PC-3 (cell line): ENCODE data around the gene B4GALT3. TPM values are rescaled to one million over a fixed set of nuclear protein-coding genes. Genes with fewer than 3 reads are reported as not detected.
A peak's percentile ranks its signal among the peaks of the same experiment; 100 is the strongest.

Experiments
- ATAC-seq: fragments of 200-7000 bp; cut with Tn5 transposase; 2 replicates; pipeline ENCODE4 v1.9.1; 2020; ENCODE audit warnings: mild to moderate bottlenecking, moderate library complexity
- BruUV-seq: library from RNA; stranded (reverse); fragments of 400-500 nt; replicated peaks from 2 replicates; lab custom pipeline; 2021; lab: Mats Ljungman, UMichigan
- CTCF ChIA-PET: fragments of 300-600 bp; sonication (Branson Sonifier 250); formaldehyde crosslinking; loops from one replicate; lab custom pipeline; 2022; ENCODE audit warnings: antibody characterized with exemption; lab: Charles Lee
- POLR2A ChIA-PET: fragments of 300-600 bp; sonication (Branson Sonifier 250); formaldehyde crosslinking; loops from one replicate; lab custom pipeline; 2022; ENCODE audit warnings: antibody characterized with exemption; ENCODE audit not compliant: unreplicated experiment; lab: Charles Lee
- DNase-seq: peaks from one replicate; pipeline ENCODE4 v3.0.0-alpha.2; 2015
- H2AFZ ChIP-seq: fragments of 300-600 bp; sonication (generic); 2 replicates; pipeline ENCODE4 v1.6.0; 2016; ENCODE audit warnings: antibody characterized with exemption, low read length
- H3F3A ChIP-seq: fragments of 300-600 bp; sonication (generic); one replicate; pipeline ENCODE4 v1.6.0; 2017; ENCODE audit warnings: antibody characterized with exemption, low read length, control low read depth, mild to moderate bottlenecking; ENCODE audit not compliant: unreplicated experiment
- H3K27ac ChIP-seq: fragments of 300-600 bp; sonication (generic); 2 replicates; pipeline ENCODE4 v1.5.1; 2016; ENCODE audit warnings: mild to moderate bottlenecking, low read length
- H3K27me3 ChIP-seq: fragments of 300-600 bp; sonication (generic); 2 replicates; pipeline ENCODE4 v1.6.1; 2016; ENCODE audit warnings: low read length, mixed read lengths
- H3K36me3 ChIP-seq: fragments of 300-600 bp; sonication (generic); 2 replicates; pipeline ENCODE4 v1.6.1; 2016; ENCODE audit warnings: low read depth, mixed run types, low read length, mixed read lengths
- H3K4me1 ChIP-seq: fragments of 300-600 bp; sonication (generic); 2 replicates; pipeline ENCODE4 v1.5.1; 2016; ENCODE audit warnings: low read length; ENCODE audit not compliant: insufficient read depth
- H3K4me2 ChIP-seq: fragments of 300-600 bp; sonication (generic); 2 replicates; pipeline ENCODE4 v1.6.0; 2016; ENCODE audit warnings: low read length
- H3K4me3 ChIP-seq: fragments of 300-600 bp; sonication (generic); 2 replicates; pipeline ENCODE4 v1.5.1; 2016; ENCODE audit warnings: mild to moderate bottlenecking, low read length, mixed read lengths
- H3K79me2 ChIP-seq: fragments of 300-600 bp; sonication (generic); 2 replicates; pipeline ENCODE4 v1.6.1; 2017; ENCODE audit warnings: low read length, mixed read lengths
- H3K9ac ChIP-seq: fragments of 300-600 bp; sonication (generic); 2 replicates; pipeline ENCODE4 v1.6.0; 2016; ENCODE audit warnings: mild to moderate bottlenecking, low read length
- H3K9me2 ChIP-seq: fragments of 300-600 bp; sonication (generic); replicated peaks from 2 replicates; pipeline ENCODE4 v1.6.1; 2016; ENCODE audit warnings: mixed run types, low read length, mixed read lengths
- H3K9me3 ChIP-seq: fragments of 300-600 bp; sonication (generic); 2 replicates; pipeline ENCODE4 v1.6.1; 2016; ENCODE audit warnings: low read length, mixed read lengths
- H4K20me1 ChIP-seq: fragments of 300-600 bp; sonication (generic); 2 replicates; pipeline ENCODE4 v1.6.1; 2016; ENCODE audit warnings: low read length, mixed read lengths
- EZH2 ChIP-seq: fragments of 300-600 bp; sonication (generic); IDR thresholded peaks from one replicate; pipeline ENCODE4 v1.6.1; 2017; ENCODE audit warnings: antibody characterized with exemption, mild to moderate bottlenecking, low read length; ENCODE audit not compliant: unreplicated experiment
- EZH2phosphoT487 ChIP-seq: fragments of 300-600 bp; sonication (generic); IDR thresholded peaks from 2 replicates; pipeline ENCODE4 v1.6.1; 2018; ENCODE audit warnings: mild to moderate bottlenecking, antibody characterized with exemption, low read length, borderline replicate concordance
- intact Hi-C: fragments of 100-400 bp; cut with micrococcal nuclease; formaldehyde crosslinking; loops from 2 replicates; pipeline ENCODE4 v1.9.0; 2023
- total RNA-seq: library from RNA; depleted of rRNA; stranded (reverse); fragments of >200 nt; gene quantifications from 2 replicates; pipeline ENCODE4 v1.2.3, GENCODE V29; 2014
- TF ChIP-seq, protein P1 (sequence below): fragments of 300-600 bp; sonication (generic); conservative IDR thresholded peaks from 2 replicates; pipeline ENCODE4 v1.5.1; 2017; ENCODE audit warnings: antibody characterized with exemption, low read depth, mild to moderate bottlenecking, low read length

The B4GALT3 gene
- total RNA-seq, 1 experiment from 2014 or later = 85.4 TPM

GRCh38 chr1:161165742-161166668 is 11.3 kb downstream of the B4GALT3 start, which contains the start of gene PPOX:
Gene PPOX, plus strand, starts transcription at chr1:161166426. Its CDS starts 422 bp downstream, at chr1:161166848.
- peaks cover 12% of the 10 kb centered on the region; the same call in 1 of the 2 replicates for H3K36me3 ChIP-seq
- ATAC-seq = peak; percentile 91
- TF ChIP-seq EZH2 (no peak), EZH2phosphoT487 (no peak)
- TF ChIP-seq, protein P1, sequence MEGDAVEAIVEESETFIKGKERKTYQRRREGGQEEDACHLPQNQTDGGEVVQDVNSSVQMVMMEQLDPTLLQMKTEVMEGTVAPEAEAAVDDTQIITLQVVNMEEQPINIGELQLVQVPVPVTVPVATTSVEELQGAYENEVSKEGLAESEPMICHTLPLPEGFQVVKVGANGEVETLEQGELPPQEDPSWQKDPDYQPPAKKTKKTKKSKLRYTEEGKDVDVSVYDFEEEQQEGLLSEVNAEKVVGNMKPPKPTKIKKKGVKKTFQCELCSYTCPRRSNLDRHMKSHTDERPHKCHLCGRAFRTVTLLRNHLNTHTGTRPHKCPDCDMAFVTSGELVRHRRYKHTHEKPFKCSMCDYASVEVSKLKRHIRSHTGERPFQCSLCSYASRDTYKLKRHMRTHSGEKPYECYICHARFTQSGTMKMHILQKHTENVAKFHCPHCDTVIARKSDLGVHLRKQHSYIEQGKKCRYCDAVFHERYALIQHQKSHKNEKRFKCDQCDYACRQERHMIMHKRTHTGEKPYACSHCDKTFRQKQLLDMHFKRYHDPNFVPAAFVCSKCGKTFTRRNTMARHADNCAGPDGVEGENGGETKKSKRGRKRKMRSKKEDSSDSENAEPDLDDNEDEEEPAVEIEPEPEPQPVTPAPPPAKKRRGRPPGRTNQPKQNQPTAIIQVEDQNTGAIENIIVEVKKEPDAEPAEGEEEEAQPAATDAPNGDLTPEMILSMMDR = peak; percentile 72
- peak within 1 kb of the TSS; percentile 71 for H3K9ac ChIP-seq
- POLR2A ChIA-PET = interaction anchor here (0.5 to 1.0 kb wide), 4 partner anchors 48 to 1925 kb away, joined by 3 to 6 read pairs (median 4); partner anchors contain the start of genes IGSF8, NIT1 and PFDN2
- no peaks in the 10 kb centered on the region for H3K9me3 ChIP-seq
- H4K20me1 ChIP-seq = no peaks in the 10 kb centered on the region
- TSS peak; percentile 83 for BruUV-seq
- peak; percentile 99 for DNase-seq
- peak within 1 kb of the TSS; percentile 92 for H3K4me2 ChIP-seq
- H3K4me3 ChIP-seq = peak within 1 kb of the TSS; percentile 75
- H3F3A ChIP-seq = peaks cover 10% of the 10 kb centered on the region
- intact Hi-C loops = no loop called here
- peaks cover 7% of the 10 kb centered on the region; the same call in 1 of the 2 replicates for H3K79me2 ChIP-seq
- CTCF ChIA-PET = interaction anchor here (0.8 to 1.6 kb wide), 6 partner anchors 11 to 216 kb away, joined by 3 to 5 read pairs (median 4); partner anchors contain the start of genes B4GALT3, TOMM40L and UFC1
- H3K27me3 ChIP-seq = no peaks in the 10 kb centered on the region
- H3K9me2 ChIP-seq = no peaks in the 10 kb centered on the region
- peak within 1 kb of the TSS; percentile 70 for H3K27ac ChIP-seq
- H2AFZ ChIP-seq = peak within 1 kb of the TSS; percentile 88
- peaks cover 19% of the 10 kb centered on the region for H3K4me1 ChIP-seq

GRCh38 chr1:161164901-161165610 is 12.3 kb downstream of the B4GALT3 start:
- Histone ChIP-seq H4K20me1 (no peaks in the 10 kb centered on the region), H3K9me3 (no peaks in the 10 kb centered on the region), H3K4me1 (peaks cover 28% of the 10 kb centered on the region), H2AFZ (peak overlapping the region; percentile 88), H3F3A (peaks cover 10% of the 10 kb centered on the region), H3K4me2 (peak overlapping the region; percentile 92), H3K4me3 (peak overlapping the region; percentile 75), H3K27me3 (no peaks in the 10 kb centered on the region), H3K79me2 (peaks cover 17% of the 10 kb centered on the region), H3K27ac (peak overlapping the region; percentile 70), H3K9ac (peak overlapping the region; percentile 57), H3K36me3 (peaks cover 4% of the 10 kb centered on the region; the same call in 1 of the 2 replicates), H3K9me2 (no peaks in the 10 kb centered on the region)
- BruUV-seq = no TSS peak
- ChIA-PET CTCF (interaction anchor here (1.2 to 1.6 kb wide), 3 partner anchors 12 to 217 kb away, joined by 4 to 5 read pairs (median 5); partner anchors contain the start of gene B4GALT3), POLR2A (interaction anchor here (0.6 to 1.0 kb wide), 3 partner anchors 34 to 66 kb away, joined by 3 to 27 read pairs (median 6); partner anchors contain the start of genes NIT1 and PFDN2)
- intact Hi-C loops = no loop called here
- TF ChIP-seq EZH2phosphoT487 (no peak), EZH2 (no peak)
- TF ChIP-seq, protein P1 = no peak
- no peak for ATAC-seq
- no peak for DNase-seq
